HL-60 (cell line): ENCODE data around the gene ZNF397.

Source experiments
- DNase-seq, 2 experiments: peaks; one replicate each; pipeline ENCODE4 v3.0.0-alpha.2; 2010 to 2020; ENCODE audit warnings: low read depth in 1 of 2, low spot score in 1 of 2
- H3K27ac ChIP-seq: fragments of 250-450 bp; sonication (Bioruptor Pico); replicated peaks from 2 replicates; pipeline ENCODE4 v1.5.1; 2020; ENCODE audit warnings: mild to moderate bottlenecking, moderate library complexity
- H3K27me3 ChIP-seq: fragments of 250-450 bp; sonication (Bioruptor Pico); 2 replicates; pipeline ENCODE4 v1.5.1; 2021; ENCODE audit warnings: mild to moderate bottlenecking, moderate library complexity; ENCODE audit not compliant: insufficient read depth, poor library complexity, severe bottlenecking
- H3K4me3 ChIP-seq: replicated peaks from 2 replicates; pipeline ENCODE4 v1.5.1; 2011; ENCODE audit warnings: mild to moderate bottlenecking, control low read depth, low read length; ENCODE audit not compliant: insufficient read depth
- GABPA ChIP-seq: IDR thresholded peaks from 2 replicates; pipeline ENCODE4 v1.6.1; 2012; ENCODE audit warnings: low read depth
- POLR2AphosphoS5 ChIP-seq: IDR thresholded peaks from 2 replicates; pipeline ENCODE4 v1.6.1; 2012; ENCODE audit warnings: low read depth
- SPI1 ChIP-seq: IDR thresholded peaks from 2 replicates; pipeline ENCODE4 v1.6.1; 2012; ENCODE audit warnings: low read depth, mild to moderate bottlenecking, borderline replicate concordance
- TF ChIP-seq, protein P1 (sequence below): IDR thresholded peaks from one replicate; pipeline ENCODE4 v1.5.1; 2011; ENCODE audit warnings: low read length, control low read depth, inconsistent platforms; ENCODE audit not compliant: insufficient read depth
- TF ChIP-seq, protein P2 (sequence below): IDR thresholded peaks from 2 replicates; pipeline ENCODE4 v1.6.1; 2012; ENCODE audit warnings: low read depth; ENCODE audit not compliant: insufficient replicate concordance

The ZNF397 gene

DNA sequence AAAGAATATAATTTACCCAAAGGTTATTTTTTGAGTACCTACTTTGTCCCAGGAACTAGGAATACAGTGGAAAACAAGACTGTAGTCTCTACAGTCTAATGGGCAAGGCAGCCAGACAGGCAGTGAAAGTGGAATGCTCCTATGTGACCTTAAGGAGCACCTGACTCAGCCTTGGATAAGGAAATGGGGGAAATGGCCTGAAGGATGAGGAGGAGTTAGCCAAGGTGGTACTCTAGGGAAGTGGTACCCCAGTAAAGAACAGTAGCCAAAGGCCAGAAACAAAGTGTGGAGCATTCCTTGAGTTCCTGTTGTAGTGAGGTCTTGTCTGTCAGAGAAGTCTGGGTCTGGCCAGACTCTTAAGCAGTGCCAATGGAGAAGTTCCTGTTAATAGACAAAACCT lies 6.0 kb downstream of the ZNF397 start:
- Histone ChIP-seq H3K27me3 (no peaks in the 10 kb centered on the region), H3K27ac (peak overlapping the region; percentile 58), H3K4me3 (no peak overlapping the region)
- no peak for DNase-seq
- TF ChIP-seq, protein P1, sequence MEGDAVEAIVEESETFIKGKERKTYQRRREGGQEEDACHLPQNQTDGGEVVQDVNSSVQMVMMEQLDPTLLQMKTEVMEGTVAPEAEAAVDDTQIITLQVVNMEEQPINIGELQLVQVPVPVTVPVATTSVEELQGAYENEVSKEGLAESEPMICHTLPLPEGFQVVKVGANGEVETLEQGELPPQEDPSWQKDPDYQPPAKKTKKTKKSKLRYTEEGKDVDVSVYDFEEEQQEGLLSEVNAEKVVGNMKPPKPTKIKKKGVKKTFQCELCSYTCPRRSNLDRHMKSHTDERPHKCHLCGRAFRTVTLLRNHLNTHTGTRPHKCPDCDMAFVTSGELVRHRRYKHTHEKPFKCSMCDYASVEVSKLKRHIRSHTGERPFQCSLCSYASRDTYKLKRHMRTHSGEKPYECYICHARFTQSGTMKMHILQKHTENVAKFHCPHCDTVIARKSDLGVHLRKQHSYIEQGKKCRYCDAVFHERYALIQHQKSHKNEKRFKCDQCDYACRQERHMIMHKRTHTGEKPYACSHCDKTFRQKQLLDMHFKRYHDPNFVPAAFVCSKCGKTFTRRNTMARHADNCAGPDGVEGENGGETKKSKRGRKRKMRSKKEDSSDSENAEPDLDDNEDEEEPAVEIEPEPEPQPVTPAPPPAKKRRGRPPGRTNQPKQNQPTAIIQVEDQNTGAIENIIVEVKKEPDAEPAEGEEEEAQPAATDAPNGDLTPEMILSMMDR, result no peak
- TF ChIP-seq POLR2AphosphoS5 (no peak), GABPA (no peak), SPI1 (no peak)
- TF ChIP-seq, protein P2, sequence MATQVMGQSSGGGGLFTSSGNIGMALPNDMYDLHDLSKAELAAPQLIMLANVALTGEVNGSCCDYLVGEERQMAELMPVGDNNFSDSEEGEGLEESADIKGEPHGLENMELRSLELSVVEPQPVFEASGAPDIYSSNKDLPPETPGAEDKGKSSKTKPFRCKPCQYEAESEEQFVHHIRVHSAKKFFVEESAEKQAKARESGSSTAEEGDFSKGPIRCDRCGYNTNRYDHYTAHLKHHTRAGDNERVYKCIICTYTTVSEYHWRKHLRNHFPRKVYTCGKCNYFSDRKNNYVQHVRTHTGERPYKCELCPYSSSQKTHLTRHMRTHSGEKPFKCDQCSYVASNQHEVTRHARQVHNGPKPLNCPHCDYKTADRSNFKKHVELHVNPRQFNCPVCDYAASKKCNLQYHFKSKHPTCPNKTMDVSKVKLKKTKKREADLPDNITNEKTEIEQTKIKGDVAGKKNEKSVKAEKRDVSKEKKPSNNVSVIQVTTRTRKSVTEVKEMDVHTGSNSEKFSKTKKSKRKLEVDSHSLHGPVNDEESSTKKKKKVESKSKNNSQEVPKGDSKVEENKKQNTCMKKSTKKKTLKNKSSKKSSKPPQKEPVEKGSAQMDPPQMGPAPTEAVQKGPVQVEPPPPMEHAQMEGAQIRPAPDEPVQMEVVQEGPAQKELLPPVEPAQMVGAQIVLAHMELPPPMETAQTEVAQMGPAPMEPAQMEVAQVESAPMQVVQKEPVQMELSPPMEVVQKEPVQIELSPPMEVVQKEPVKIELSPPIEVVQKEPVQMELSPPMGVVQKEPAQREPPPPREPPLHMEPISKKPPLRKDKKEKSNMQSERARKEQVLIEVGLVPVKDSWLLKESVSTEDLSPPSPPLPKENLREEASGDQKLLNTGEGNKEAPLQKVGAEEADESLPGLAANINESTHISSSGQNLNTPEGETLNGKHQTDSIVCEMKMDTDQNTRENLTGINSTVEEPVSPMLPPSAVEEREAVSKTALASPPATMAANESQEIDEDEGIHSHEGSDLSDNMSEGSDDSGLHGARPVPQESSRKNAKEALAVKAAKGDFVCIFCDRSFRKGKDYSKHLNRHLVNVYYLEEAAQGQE, result no peak

DNA sequence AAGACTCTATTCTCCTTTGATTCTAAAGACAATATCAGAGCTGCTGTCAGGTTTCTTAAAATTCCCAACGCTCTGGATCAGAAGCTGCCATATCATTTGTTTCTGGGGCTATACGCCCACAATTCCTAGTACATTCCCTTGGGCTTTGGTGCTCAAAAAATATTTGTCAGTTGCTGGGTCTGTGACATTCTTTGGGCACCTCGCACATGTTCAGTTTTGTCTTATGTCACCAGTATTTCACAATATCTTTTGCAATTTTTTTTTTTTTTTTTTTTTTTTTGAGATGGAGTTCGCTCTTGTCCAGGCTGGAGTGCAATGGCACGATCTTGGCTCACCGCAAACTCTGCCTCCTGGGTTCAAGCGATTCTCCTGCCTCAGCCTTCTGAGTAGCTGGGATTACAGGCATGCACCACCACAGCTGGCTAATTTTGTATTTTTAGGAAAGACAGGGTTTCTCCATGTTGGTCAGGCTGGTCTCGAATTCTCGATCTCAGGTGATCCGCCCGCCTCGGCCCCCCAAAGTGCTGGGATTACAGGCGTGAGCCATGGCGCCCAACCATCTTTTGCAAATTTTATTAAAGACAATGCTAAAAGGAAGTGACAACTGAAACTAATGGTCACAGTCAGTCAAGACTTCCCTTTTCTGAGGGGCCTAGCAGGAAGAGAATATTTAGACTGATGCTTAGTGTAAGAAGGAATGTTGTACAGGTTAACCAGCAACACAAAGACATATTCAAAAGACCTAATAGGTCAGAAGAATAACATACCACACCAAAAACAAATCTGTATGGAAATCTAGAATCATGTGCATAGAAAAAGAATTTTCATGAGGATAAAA lies 6.8 kb downstream of the ZNF397 start:
- H3K27me3 ChIP-seq, result no peaks in the 10 kb centered on the region
- H3K4me3 ChIP-seq, result no peak overlapping the region
- peak; percentile 39 to 53 for DNase-seq
- TF ChIP-seq SPI1, result peak; percentile 91
- TF ChIP-seq, protein P2, result no peak
- 0 out of 2 replicates have a peak, but pooled peaks have one; percentile 16 for TF ChIP-seq POLR2AphosphoS5
- TF ChIP-seq, protein P1, result no peak
- TF ChIP-seq GABPA, result no peak
- H3K27ac ChIP-seq, result peak overlapping the region; percentile 58

DNA sequence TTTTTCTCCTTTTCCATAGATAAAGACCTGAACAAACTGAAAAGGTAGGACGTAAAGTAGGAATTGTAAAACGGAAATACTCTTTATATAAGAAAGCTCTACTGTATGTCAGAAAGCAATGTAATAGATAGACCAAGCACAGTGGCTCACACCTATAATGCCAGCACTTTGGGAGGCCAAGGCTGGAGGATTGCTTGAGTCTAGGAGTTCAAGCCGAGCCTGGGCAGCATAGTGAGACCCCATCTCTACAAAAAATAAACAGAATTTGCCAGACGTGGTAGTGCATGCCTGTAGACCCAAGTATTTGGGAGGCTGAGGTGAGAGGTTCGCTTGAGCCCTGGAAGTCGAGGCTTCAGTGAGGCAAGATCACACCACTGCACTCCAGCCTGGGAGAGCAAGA lies 7.6 kb downstream of the ZNF397 start:
- Histone ChIP-seq H3K4me3 (no peak overlapping the region), H3K27ac (no peak overlapping the region), H3K27me3 (no peaks in the 10 kb centered on the region)
- no peak for TF ChIP-seq SPI1
- no peak for TF ChIP-seq POLR2AphosphoS5
- TF ChIP-seq, protein P1, result no peak
- TF ChIP-seq GABPA, result no peak
- TF ChIP-seq, protein P2, result no peak
- no peak for DNase-seq
